ENCODE results near the gene LIMS2. TPM values are rescaled to one million over a fixed set of nuclear protein-coding genes. Genes with fewer than 3 reads are reported as not detected.

The LIMS2 gene
- total and polyA plus RNA-seq, 2 donors (not counting 3 experiments of a cell fraction or from before 2014, with no cell fraction given): 48.3 to 55.6 TPM

- TF ChIP-seq EZH2 (IDR thresholded peaks at IDR 0.05; ENCODE audit: borderline replicate concordance, low read depth, low read length, severe bottlenecking) (no peak), JUN (IDR thresholded peaks at IDR 0.05; ENCODE audit: borderline replicate concordance, insufficient read depth, insufficient read length, low read depth) (no peak), FOS (IDR thresholded peaks at IDR 0.05; ENCODE audit: borderline replicate concordance, insufficient read depth, low read length) (no peak), POLR2A (IDR thresholded peaks at IDR 0.05; ENCODE audit: low read depth, low read length) (no peak), POLR2AphosphoS5 (IDR thresholded peaks at IDR 0.05; ENCODE audit: insufficient read depth, low read depth, low read length) (no peak), GATA2 (IDR thresholded peaks at IDR 0.05; ENCODE audit: insufficient read depth, insufficient read length, low read depth, low read length) (no peak), MYC (IDR thresholded peaks at IDR 0.05; ENCODE audit: low read depth, low read length) (no peak)
- TF ChIP-seq, protein P1, sequence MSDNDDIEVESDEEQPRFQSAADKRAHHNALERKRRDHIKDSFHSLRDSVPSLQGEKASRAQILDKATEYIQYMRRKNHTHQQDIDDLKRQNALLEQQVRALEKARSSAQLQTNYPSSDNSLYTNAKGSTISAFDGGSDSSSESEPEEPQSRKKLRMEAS (IDR thresholded peaks at IDR 0.05; ENCODE audit: insufficient read depth, insufficient read length): no peak
- TF ChIP-seq, protein P2, sequence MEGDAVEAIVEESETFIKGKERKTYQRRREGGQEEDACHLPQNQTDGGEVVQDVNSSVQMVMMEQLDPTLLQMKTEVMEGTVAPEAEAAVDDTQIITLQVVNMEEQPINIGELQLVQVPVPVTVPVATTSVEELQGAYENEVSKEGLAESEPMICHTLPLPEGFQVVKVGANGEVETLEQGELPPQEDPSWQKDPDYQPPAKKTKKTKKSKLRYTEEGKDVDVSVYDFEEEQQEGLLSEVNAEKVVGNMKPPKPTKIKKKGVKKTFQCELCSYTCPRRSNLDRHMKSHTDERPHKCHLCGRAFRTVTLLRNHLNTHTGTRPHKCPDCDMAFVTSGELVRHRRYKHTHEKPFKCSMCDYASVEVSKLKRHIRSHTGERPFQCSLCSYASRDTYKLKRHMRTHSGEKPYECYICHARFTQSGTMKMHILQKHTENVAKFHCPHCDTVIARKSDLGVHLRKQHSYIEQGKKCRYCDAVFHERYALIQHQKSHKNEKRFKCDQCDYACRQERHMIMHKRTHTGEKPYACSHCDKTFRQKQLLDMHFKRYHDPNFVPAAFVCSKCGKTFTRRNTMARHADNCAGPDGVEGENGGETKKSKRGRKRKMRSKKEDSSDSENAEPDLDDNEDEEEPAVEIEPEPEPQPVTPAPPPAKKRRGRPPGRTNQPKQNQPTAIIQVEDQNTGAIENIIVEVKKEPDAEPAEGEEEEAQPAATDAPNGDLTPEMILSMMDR (IDR thresholded peaks at IDR 0.05; ENCODE audit: extremely low read depth in 1 of 2, insufficient read depth in 1 of 2, low read depth in 1 of 2, low read length in 2 of 2): no peak
- no peaks in the 10 kb centered on the region for H3K27me3 ChIP-seq (ENCODE audit: control insufficient read depth in 2 of 2, insufficient read depth in 2 of 2, low read length in 2 of 2)
- H3K9me1 ChIP-seq (replicated peaks; ENCODE audit: control insufficient read depth, extremely low read depth, insufficient read depth, low read length): no peaks in the 10 kb centered on the region
- FAIRE-seq (no peak), DNase-seq (ENCODE audit: low read depth, low spot score) (no peak)
- no peak overlapping the region for H3K27ac ChIP-seq (ENCODE audit: insufficient read depth, low read depth, low read length)
- no peak overlapping the region for H2AFZ ChIP-seq (ENCODE audit: low read depth, low read length)
- H3K9ac ChIP-seq (replicated peaks; ENCODE audit: extremely low read depth, insufficient read depth, low read length): no peak overlapping the region
- ChIA-PET POLR2A (no interaction called here), CTCF (interaction anchor here (1.5 to 12.1 kb wide), 3 partner anchors 42 to 62 kb away, joined by 3 to 424 read pairs (median 5); no protein-coding TSS in a partner anchor)
- no peak overlapping the region for H3K4me3 ChIP-seq (replicated peaks in 1 of 3; ENCODE audit: insufficient read depth in 1 of 3, low read depth in 1 of 3, low read length in 3 of 3)
- H3K9me3 ChIP-seq (replicated peaks; ENCODE audit: control insufficient read depth, insufficient read depth, low read length): no peaks in the 10 kb centered on the region
- H4K20me1 ChIP-seq (replicated peaks; ENCODE audit: control insufficient read depth, extremely low read depth, insufficient read depth, low read length): no peaks in the 10 kb centered on the region
- no peaks in the 10 kb centered on the region for H3K79me2 ChIP-seq (ENCODE audit: control insufficient read depth, insufficient read depth, low read length)
- dilution Hi-C loops (cut with MboI; ENCODE audit: extremely low pct_ligation_motif_present, low sequenced_read_pairs): no loop called here
- peaks cover 0 to 9% of the 10 kb centered on the region in 2 experiments for H3K36me3 ChIP-seq (ENCODE audit: control insufficient read depth in 2 of 2, extremely low read depth in 1 of 2, insufficient read depth in 2 of 2, low read length in 2 of 2)
- H3K4me2 ChIP-seq (ENCODE audit: insufficient read depth, low read length): no peak overlapping the region
- intact Hi-C loops (cut with micrococcal nuclease): no loop called here
- no TSS peak for BruUV-seq (replicated peaks)
- peaks cover 8% of the 10 kb centered on the region for H3K4me1 ChIP-seq (ENCODE audit: control insufficient read depth, extremely low read depth, insufficient read depth, low read length)
Measured at GRCh38 chr2:127654084-127654837, 21.1 kb downstream of the LIMS2 start.
